Cardiac muscle cell (in vitro differentiated cells and primary cell): Measurements from ENCODE around the gene AKIP1. TPM values are rescaled to one million over a fixed set of nuclear protein-coding genes. Genes with fewer than 3 reads are reported as not detected.

Experiments
- DNase-seq, 2 donors: peaks; one replicate each; pipeline versions ENCODE4 v3.0.0 to v3.0.0-alpha.2; 2010 to 2017; ENCODE audit warnings: low read depth in 1 of 2, low spot score in 1 of 2
- H3K27ac ChIP-seq: fragments of 200-600 bp; sonication (generic); 2 replicates; pipeline ENCODE4 v1.5.1; 2016
- H3K27me3 ChIP-seq: fragments of 200-600 bp; sonication (generic); 2 replicates; pipeline ENCODE4 v1.6.0; 2016; ENCODE audit warnings: control low read depth
- H3K36me3 ChIP-seq: fragments of 200-600 bp; sonication (generic); 2 replicates; pipeline ENCODE4 v1.5.1; 2016; ENCODE audit warnings: control low read depth
- H3K4me1 ChIP-seq: fragments of 200-600 bp; sonication (generic); 2 replicates; pipeline ENCODE4 v1.8.1; 2017; ENCODE audit warnings: low read depth, mild to moderate bottlenecking, mixed run types
- H3K4me3 ChIP-seq: fragments of 200-600 bp; sonication (generic); 2 replicates; pipeline ENCODE4 v1.5.1; 2016; ENCODE audit warnings: mild to moderate bottlenecking
- H3K9me3 ChIP-seq: fragments of 200-600 bp; sonication (generic); 2 replicates; pipeline ENCODE4 v1.5.1; 2017; ENCODE audit warnings: low read depth, mild to moderate bottlenecking, control low read depth
- CTCF ChIP-seq: IDR thresholded peaks from 2 replicates; pipeline ENCODE4 v1.5.1; 2012; ENCODE audit warnings: low read depth, mild to moderate bottlenecking, low read length
- polyA plus RNA-seq: library from polyadenylated mRNA; unstranded; fragments of >200 nt; fragmentation: Nextera tagmentation; extraction: Ambion mirVana; gene quantifications from 2 replicates; pipeline ENCODE4 v1.2.1, GENCODE V29; 2016
- total RNA-seq: library from RNA; depleted of rRNA; stranded (reverse); fragments of >200 nt; gene quantifications from 2 replicates; pipeline ENCODE4 v1.2.3, GENCODE V29; 2016

The AKIP1 gene
- total and polyA plus RNA-seq, 2 experiments from 2014 or later, result 26.2 to 51.1 TPM

GRCh38 chr11:8963569-8964323 is 52.8 kb downstream of the AKIP1 start:
- H3K4me1 ChIP-seq, result peaks cover 6% of the 10 kb centered on the region
- no peaks in the 10 kb centered on the region for H3K27me3 ChIP-seq
- H3K4me3 ChIP-seq, result peak overlapping the region; percentile 78
- H3K9me3 ChIP-seq, result no peaks in the 10 kb centered on the region
- H3K27ac ChIP-seq, result peak overlapping the region; percentile 88
- peak in 1 of 2 donors; percentile 90 for DNase-seq
- no peak for TF ChIP-seq CTCF
- no peaks in the 10 kb centered on the region for H3K36me3 ChIP-seq

- DNase-seq, result peak; percentile 89 to 94
- H3K36me3 ChIP-seq, result no peaks in the 10 kb centered on the region
- peak within 1 kb of the TSS; percentile 88 for H3K27ac ChIP-seq
- peaks cover 6% of the 10 kb centered on the region for H3K4me1 ChIP-seq
- no peaks in the 10 kb centered on the region for H3K27me3 ChIP-seq
- H3K4me3 ChIP-seq, result peak within 1 kb of the TSS; percentile 78
- TF ChIP-seq CTCF, result no peak
- H3K9me3 ChIP-seq, result no peaks in the 10 kb centered on the region
These were observed 53.6 kb downstream of the AKIP1 start, which contains the start of gene TMEM9B for GRCh38 chr11:8964324-8965320. TMEM9B (minus strand) TSS chr11:8964442; CDS start chr11:8964313, 129 bp downstream.

- no peak for TF ChIP-seq CTCF
- no peaks in the 10 kb centered on the region for H3K9me3 ChIP-seq
- no peak overlapping the region for H3K4me3 ChIP-seq
- H3K27ac ChIP-seq, result no peak overlapping the region
- no peak for DNase-seq
- no peaks in the 10 kb centered on the region for H3K36me3 ChIP-seq
- peaks cover 6% of the 10 kb centered on the region for H3K4me1 ChIP-seq
- no peaks in the 10 kb centered on the region for H3K27me3 ChIP-seq
These were observed 56.2 kb downstream of the AKIP1 start for GRCh38 chr11:8967184-8967583.

Other genes starting within 250 kb of the AKIP1 start
- 3.2 and 10.9 TPM in 2 replicates for gene TRIM66, start 228.5 kb upstream of the AKIP1 start, total RNA-seq
- gene TRIM66, start 228.5 kb upstream of the AKIP1 start, polyA plus RNA-seq, result 3.5 and 3.9 TPM in 2 replicates
- gene RPL27A, start 228.4 kb upstream of the AKIP1 start, total RNA-seq, result 586 and 641 TPM in 2 replicates
- 634 and 755 TPM in 2 replicates for gene RPL27A, start 228.4 kb upstream of the AKIP1 start, polyA plus RNA-seq
- not detected in 2 replicates for gene C11orf16, start 21.8 kb downstream of the AKIP1 start, total RNA-seq
- not detected in 2 replicates for gene C11orf16, start 21.8 kb downstream of the AKIP1 start, polyA plus RNA-seq
- not detected in 2 replicates for gene ASCL3, start 31.8 kb downstream of the AKIP1 start, total RNA-seq
- not detected in 2 replicates for gene ASCL3, start 31.8 kb downstream of the AKIP1 start, polyA plus RNA-seq
- gene TMEM9B, start 53.3 kb downstream of the AKIP1 start, total RNA-seq, result 15.4 and 20.9 TPM in 2 replicates
- 36.2 and 39.4 TPM in 2 replicates for gene TMEM9B, start 53.3 kb downstream of the AKIP1 start, polyA plus RNA-seq
- gene NRIP3, start 92.8 kb downstream of the AKIP1 start, total RNA-seq, result 2.1 and 2.5 TPM in 2 replicates
- gene NRIP3, start 92.8 kb downstream of the AKIP1 start, polyA plus RNA-seq, result 0.04 and 0.57 TPM in 2 replicates
- 0.18 and 0.21 TPM in 2 replicates for gene SCUBE2, start 180.4 kb downstream of the AKIP1 start, total RNA-seq
- 1.4 TPM in 1 of 2 replicates, not detected in the other for gene SCUBE2, start 180.4 kb downstream of the AKIP1 start, polyA plus RNA-seq